HG03159 (cell line): ENCODE measurements around the gene RALGAPA1.
"Not testable (repeated sequence)": the region's sequence is repeated elsewhere in the genome, so short reads cannot be mapped to it uniquely, and the experiment has no call there.

Experiments
- ATAC-seq: cut with Tn5 transposase; IDR thresholded peaks from one replicate; pipeline ENCODE4 v1.9.1; 2021; ENCODE audit warnings: mild to moderate bottlenecking, moderate library complexity; ENCODE audit not compliant: unreplicated experiment

Gene RALGAPA1

GRCh38 chr14:35632271-35632670 is 176.8 kb downstream of the RALGAPA1 start:
- no peak for ATAC-seq

DNA sequence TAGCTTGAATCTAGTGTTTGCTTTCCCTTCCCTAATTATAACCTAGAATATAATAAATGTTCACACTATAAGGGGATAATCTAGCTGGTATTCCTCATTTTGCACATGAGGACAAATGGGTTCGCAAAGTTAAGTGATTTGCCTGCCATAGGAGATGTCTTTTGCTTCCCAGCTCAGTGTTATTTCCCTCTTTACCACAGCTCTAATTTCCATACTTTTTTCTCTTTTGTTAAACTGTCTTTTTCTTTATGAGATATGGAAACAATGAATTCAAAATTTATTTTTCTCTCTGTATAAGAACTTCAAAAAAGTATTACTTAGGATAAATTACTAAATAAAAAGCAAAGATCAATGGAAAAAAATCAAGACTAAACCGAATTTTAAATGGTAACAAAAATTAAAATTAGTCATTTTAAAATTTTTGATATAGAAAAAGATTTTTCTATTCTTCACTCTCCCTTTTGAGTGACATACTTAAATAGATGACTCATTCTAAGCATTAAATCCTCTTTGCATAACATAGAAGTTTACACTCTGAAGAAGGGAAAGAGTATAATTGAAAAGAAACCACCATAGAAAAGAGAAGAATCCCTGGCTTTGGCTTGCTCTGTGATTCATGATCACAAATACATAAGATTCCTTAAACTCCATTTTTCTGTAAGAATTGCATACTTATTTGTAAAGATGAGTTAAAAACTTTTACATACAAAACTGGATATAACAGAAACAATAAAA is 177.9 kb downstream of the RALGAPA1 start:
- ATAC-seq, result no peak

DNA sequence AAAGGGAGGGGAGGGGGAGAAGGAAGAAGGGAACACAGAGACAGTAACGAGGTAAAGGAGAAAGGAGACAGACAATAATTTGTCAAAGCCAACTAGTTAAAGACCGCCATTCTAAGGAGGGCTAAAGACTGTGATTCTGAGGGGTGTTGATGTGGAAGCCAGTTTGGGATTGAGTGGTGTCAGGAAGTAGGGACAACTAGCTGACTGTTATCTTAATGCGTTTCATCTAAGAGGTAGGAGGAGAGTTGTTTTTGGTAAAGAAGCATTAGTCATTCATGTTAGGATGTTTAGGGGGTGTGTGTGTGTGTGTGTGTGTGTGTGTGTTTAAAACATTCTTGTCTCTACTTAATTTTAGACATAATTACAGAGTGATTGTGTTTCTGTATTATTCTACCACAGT is 180.1 kb downstream of the RALGAPA1 start:
- ATAC-seq, result no peak

GRCh38 chr14:35626947-35627346 is 182.1 kb downstream of the RALGAPA1 start:
- ATAC-seq, result not testable (repeated sequence)

- not testable (repeated sequence) for ATAC-seq
Observed at GRCh38 chr14:35621996-35622395, 187.1 kb downstream of the RALGAPA1 start.

DNA sequence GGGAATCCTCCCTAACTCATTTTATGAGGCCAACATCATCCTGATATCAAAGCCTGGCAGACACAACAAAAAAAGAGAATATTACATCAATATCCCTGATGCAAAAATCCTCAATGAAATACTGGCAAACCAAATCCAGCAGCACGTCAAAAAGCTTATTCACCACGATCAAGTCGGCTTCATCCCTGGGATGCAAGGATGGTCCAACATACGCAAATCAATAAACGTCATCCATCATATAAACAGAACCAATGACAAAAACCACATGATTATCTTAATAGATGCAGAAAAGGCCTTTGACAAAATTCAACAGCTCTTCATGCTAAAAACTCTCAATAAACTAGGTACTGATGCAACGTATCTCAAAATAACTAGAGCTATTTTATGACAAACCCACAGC is 189.1 kb downstream of the RALGAPA1 start:
- ATAC-seq, result not testable (repeated sequence)

DNA sequence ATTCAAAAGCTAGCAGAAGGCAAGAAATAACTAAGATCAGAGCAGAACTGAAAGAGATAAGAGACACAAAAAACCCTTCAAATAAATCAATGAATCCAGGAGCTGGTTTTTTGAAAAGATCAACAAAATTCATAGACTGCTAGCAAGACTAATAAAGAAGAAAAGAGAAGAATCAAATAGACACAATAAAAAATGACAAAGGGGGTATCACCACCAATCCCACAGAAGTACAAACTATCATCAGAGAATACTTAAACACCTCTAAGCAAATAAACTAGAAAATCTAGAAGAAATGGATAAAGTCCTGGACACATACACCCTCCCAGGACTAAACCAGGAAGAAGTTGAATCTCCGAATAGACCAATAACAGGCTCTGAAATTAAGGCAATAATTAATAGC is 189.6 kb downstream of the RALGAPA1 start:
- not testable (repeated sequence) for ATAC-seq

DNA sequence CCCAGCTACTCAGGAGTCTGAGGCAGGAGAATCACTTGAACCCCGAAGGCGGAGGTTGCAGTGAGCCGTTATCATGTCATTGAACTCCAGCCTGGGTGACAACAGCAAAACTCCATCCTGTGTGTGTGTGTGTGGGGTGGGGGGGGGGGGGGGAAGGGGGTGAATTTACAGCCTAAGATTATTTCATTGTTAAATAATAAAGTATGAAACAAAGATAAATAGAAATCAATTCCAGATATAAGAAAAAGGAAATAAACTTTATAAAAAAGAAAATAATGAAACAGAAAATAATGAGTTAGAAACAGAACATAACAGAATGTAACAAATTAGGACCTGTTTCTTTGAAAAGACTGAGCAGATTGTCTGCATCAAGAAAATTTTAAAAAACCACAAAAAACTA is 191.6 kb downstream of the RALGAPA1 start:
- no peak for ATAC-seq

DNA sequence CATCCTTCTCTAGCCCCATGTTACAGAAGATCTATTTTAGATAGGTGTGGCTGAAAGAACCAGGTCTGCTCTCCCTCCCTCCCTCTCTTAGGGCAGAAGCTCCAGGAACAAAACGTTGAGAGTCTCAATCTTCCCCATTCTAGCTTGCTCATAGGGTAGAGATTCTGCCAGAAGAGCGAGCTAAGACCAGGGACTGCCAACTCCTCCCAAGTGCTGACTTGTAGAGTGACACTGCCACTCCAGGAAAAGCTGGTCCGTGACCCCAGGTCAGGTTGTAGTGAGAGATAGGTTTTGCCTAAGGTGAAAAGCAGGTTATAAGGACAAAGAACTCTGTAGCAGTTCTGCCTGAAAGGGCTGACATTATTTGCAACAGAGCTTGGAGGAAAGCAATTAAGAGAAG is 201.7 kb downstream of the RALGAPA1 start:
- no peak for ATAC-seq

- ATAC-seq, result no peak
Observed at GRCh38 chr14:35600253-35600652, 208.8 kb downstream of the RALGAPA1 start.

- ATAC-seq, result no peak
Observed at GRCh38 chr14:35594616-35595015, 214.5 kb downstream of the RALGAPA1 start.

- ATAC-seq, result not testable (repeated sequence)
Observed at GRCh38 chr14:35587373-35587772, 221.7 kb downstream of the RALGAPA1 start.

DNA sequence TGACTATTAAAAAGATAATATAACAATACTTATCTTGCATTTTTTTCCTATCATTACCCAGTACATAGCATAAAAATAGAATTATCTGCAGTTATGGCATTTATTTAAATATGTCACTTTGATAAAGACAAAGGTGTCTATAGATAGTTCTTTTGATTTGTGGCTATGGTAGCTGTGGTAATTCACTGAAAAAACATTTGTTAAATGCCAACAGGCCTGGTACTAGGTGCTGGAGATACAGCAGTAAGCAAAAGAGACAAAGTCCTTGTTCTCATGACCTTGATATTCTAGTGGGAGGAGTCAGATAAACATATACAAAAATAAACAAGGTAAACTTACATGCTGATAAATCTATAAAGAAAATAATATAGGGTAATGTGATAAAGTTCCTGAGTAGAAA is 230.5 kb downstream of the RALGAPA1 start:
- no peak for ATAC-seq

GRCh38 chr14:35578135-35578534 is 231.0 kb downstream of the RALGAPA1 start:
- no peak for ATAC-seq

DNA sequence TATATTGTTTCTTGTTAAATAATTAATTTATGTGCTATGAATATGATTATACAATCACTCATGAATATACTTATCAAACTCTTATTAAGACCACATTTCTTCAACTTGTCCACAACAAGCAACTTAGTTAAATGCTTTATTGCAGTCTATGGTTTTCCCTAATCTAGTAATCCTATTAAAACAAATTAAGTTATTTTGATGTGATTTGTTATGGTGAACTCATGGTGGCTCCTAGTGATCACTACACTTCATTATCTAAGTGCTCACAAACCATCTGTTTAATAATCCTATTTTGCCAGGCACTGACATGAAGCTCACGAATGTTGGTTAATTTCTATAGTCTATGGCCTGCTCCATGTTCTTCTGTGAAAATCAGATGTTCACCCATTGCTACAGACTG is 232.2 kb downstream of the RALGAPA1 start:
- no peak for ATAC-seq

DNA sequence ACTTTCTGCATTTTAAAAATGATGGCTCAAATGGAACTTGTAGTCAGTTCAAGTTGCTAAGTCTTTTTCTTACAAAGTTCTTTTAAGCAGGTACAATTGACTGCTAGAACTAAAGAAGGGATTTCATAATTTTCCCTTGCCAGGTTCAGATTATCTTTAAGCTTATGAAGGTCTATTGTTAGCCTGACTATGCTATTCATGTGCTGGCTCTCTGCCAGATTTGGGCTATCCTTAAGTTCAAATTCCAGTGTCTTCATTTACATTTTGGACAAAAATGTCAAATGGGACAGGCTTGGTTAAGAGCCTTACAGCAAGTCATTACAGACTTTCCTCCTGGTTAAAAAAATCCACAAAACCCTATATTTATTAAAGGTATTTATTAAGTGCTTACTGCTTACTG is 232.8 kb downstream of the RALGAPA1 start:
- no peak for ATAC-seq

- no peak for ATAC-seq
Observed at GRCh38 chr14:35573911-35574310, 235.2 kb downstream of the RALGAPA1 start.

GRCh38 chr14:35571598-35571997 is 237.5 kb downstream of the RALGAPA1 start:
- no peak for ATAC-seq

DNA sequence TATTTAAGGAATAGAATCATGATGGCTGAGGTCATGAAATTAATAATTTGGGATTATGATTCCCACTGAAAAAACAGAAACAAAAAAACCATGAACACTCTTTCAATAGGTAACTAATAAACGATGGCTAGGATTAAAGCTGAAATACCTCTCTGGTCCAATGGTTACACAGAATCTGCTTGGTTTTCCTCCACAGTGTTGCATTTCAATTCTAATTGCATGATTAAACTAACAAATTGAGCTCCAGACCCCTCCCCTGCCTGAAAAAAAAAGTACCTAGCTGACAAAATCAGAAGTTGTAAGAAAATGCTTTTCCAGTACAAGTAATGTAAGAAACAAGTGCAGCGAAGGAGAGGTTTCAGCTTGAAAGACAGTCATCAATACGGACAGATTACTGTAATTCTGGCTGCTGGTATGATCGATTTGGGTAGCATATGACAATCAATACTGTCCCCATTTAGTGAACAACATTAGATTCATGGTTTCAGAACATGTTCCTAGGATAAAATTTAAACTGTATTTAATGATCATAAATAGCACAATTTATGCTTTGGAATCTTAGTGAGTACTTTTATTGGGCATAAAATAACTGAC is 243.1 kb downstream of the RALGAPA1 start:
- no peak for ATAC-seq

DNA sequence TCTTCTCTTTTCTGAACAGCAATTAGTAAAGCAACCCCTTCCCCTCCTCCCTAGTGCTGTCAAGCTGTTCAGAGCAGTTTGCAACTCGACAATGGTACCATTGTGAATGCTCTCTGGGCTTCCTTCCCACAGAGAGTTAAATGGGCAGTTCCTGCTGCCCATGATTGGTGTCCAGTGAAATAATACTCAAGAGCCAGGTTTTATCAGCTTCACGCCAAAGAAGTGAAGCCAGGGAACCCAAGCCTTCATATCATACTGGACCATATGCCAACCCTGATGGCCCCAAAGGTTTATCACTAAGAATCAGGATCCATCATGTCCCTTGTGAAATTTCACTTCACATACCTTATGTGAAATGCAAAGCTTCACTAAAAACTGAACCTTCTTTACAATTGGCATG is 250.4 kb downstream of the RALGAPA1 start:
- no peak for ATAC-seq

GRCh38 chr14:35557221-35557747 is 251.8 kb downstream of the RALGAPA1 start:
- no peak for ATAC-seq

DNA sequence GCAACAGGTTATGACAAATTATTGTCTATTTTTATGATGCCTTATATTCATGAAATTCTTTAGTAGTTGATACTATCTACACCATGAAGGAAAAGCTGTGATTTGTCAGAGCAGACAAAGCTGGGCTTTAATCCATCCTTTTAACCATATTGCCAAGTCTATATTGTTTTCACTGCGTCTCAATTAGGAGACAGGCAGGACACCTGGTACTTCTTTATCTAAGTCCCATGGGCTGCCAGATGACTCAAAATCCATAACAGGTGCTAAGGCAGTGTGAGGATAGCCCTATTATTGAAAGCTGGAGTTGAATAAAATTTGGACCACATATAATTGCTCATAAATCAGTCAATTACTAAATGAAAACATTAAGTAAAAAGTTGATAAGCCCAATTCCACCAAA is 252.5 kb downstream of the RALGAPA1 start:
- no peak for ATAC-seq
